Thyroid gland (tissue), 4 donors: ENCODE data around the gene CENPA.

Source experiments
- POLR2A ChIP-seq, 2 donors: fragments of 450-650 bp; IDR thresholded peaks; one replicate each; pipeline ENCODE4 v1.6.1; 2017; ENCODE audit warnings: antibody characterized with exemption in 2 of 2, mild to moderate bottlenecking in 2 of 2, moderate library complexity in 1 of 2
- TF ChIP-seq, protein P1 (sequence below), 6 experiments: fragments of 200-600 bp in 3 of 6; fragments of 450-650 bp in 3 of 6; sonication (generic) in 3 of 6; IDR thresholded peaks; one replicate each; pipeline ENCODE4 v1.5.1; 2016 to 2019; ENCODE audit warnings: antibody characterized with exemption in 6 of 6, mild to moderate bottlenecking in 2 of 6, inconsistent platforms in 1 of 6, moderate library complexity in 1 of 6

DNA sequence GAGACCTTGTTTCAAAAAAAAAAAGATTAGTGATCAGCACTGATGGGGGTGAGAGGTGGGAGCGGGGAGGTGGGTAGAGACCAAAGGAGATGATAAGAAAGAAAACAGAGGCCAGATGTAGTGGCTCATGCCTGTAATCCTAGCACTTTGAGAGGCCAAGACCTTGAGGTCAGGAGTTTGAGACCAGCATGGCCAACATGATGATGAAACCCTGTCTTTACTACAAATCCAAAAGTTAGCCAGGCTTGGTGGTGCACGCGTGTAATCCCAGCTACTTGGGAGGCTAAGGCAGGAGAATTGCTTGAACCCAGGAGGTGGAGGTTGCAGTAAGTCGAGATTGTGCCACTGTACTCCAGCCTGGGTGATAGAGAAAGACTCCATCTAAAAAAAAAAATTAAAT is 31.3 kb upstream of the CENPA start:
- TF ChIP-seq, protein P1, sequence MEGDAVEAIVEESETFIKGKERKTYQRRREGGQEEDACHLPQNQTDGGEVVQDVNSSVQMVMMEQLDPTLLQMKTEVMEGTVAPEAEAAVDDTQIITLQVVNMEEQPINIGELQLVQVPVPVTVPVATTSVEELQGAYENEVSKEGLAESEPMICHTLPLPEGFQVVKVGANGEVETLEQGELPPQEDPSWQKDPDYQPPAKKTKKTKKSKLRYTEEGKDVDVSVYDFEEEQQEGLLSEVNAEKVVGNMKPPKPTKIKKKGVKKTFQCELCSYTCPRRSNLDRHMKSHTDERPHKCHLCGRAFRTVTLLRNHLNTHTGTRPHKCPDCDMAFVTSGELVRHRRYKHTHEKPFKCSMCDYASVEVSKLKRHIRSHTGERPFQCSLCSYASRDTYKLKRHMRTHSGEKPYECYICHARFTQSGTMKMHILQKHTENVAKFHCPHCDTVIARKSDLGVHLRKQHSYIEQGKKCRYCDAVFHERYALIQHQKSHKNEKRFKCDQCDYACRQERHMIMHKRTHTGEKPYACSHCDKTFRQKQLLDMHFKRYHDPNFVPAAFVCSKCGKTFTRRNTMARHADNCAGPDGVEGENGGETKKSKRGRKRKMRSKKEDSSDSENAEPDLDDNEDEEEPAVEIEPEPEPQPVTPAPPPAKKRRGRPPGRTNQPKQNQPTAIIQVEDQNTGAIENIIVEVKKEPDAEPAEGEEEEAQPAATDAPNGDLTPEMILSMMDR (IDR thresholded peaks at IDR 0.05), result no peak
- TF ChIP-seq POLR2A (IDR thresholded peaks at IDR 0.05), result no peak
